NCI-H524 treated with DMSO at 0.1 percent for 48 hours (cell line): ENCODE data around the gene MFNG.

ENCODE experiments used
- DNase-seq: peaks from one replicate; lab custom pipeline; 2025; lab: John Stamatoyannopoulos, UW

Gene MFNG

GRCh38 chr22:37448516-37449127, 37.6 kb downstream of the MFNG start:
- no peak for DNase-seq

GRCh38 chr22:37445501-37445900, 40.7 kb downstream of the MFNG start:
- no peak for DNase-seq

GRCh38 chr22:37443977-37444376, 42.2 kb downstream of the MFNG start:
- no peak for DNase-seq

GRCh38 chr22:37443086-37443485, 43.1 kb downstream of the MFNG start:
- no peak for DNase-seq

GRCh38 chr22:37442537-37442936, 43.6 kb downstream of the MFNG start:
- no peak for DNase-seq

GRCh38 chr22:37442135-37442534, 44.0 kb downstream of the MFNG start:
- DNase-seq = no peak

- no peak for DNase-seq
These were observed 45.3 kb downstream of the MFNG start for GRCh38 chr22:37440875-37441274.

- DNase-seq = peak; percentile 28
These were observed 46.8 kb downstream of the MFNG start for GRCh38 chr22:37439347-37439746.

GRCh38 chr22:37435970-37436603, 50.1 kb downstream of the MFNG start:
- DNase-seq = no peak

- DNase-seq = peak; percentile 50
These were observed 52.4 kb downstream of the MFNG start for GRCh38 chr22:37433786-37434185.

- DNase-seq = no peak
These were observed 53.5 kb downstream of the MFNG start for GRCh38 chr22:37432708-37433054.

- DNase-seq = no peak
These were observed 54.1 kb downstream of the MFNG start for GRCh38 chr22:37431801-37432707.

GRCh38 chr22:37431366-37431765, 54.8 kb downstream of the MFNG start:
- DNase-seq = no peak

- no peak for DNase-seq
These were observed 55.2 kb downstream of the MFNG start for GRCh38 chr22:37430941-37431340.

GRCh38 chr22:37428649-37429586, 57.3 kb downstream of the MFNG start:
- DNase-seq = peak; percentile 42

GRCh38 chr22:37427711-37428635, 58.2 kb downstream of the MFNG start:
- DNase-seq = no peak

GRCh38 chr22:37427135-37427710, 59.0 kb downstream of the MFNG start, which contains the start of gene ELFN2:
Gene ELFN2 (minus strand): TSS chr22:37427479. CDS start chr22:37375534, 51,945 bp downstream.
- no peak for DNase-seq

- DNase-seq = no peak
These were observed 59.5 kb downstream of the MFNG start for GRCh38 chr22:37426706-37427134.

GRCh38 chr22:37425800-37426705, 60.1 kb downstream of the MFNG start:
- no peak for DNase-seq
